ENCODE data around the gene MLC1. TPM values are rescaled to one million over a fixed set of nuclear protein-coding genes. Genes with fewer than 3 reads are reported as not detected.
A peak's percentile ranks its signal among the peaks of the same experiment; 100 is the strongest.

MLC1 gene
- total RNA-seq, 1 donor from 2014 or later = not detected

GRCh38 chr22:50030297-50031188 is 54.7 kb downstream of the MLC1 start:
- DNase-seq (ENCODE audit: low read depth) = no peak
- peak; percentile 79 for TF ChIP-seq CTCF (conservative IDR thresholded peaks at IDR 0.05; ENCODE audit: low read depth, low read length)

GRCh38 chr22:50027639-50028537 is 57.3 kb downstream of the MLC1 start:
- DNase-seq (ENCODE audit: low read depth) = no peak

More at GRCh38 chr22:50030297-50031188, 54.7 kb downstream of the MLC1 start:
- H3K4me3 ChIP-seq (ENCODE audit: low read depth, low read length) = no peak overlapping the region

GRCh38 chr22:50025993-50026392 is 59.2 kb downstream of the MLC1 start:
- DNase-seq (ENCODE audit: low read depth) = no peak
- no peak for TF ChIP-seq CTCF (conservative IDR thresholded peaks at IDR 0.05; ENCODE audit: low read depth, low read length)
- no peak overlapping the region for H3K4me3 ChIP-seq (ENCODE audit: low read depth, low read length)

More at GRCh38 chr22:50027639-50028537, 57.3 kb downstream of the MLC1 start:
- no peak for TF ChIP-seq CTCF (conservative IDR thresholded peaks at IDR 0.05; ENCODE audit: low read depth, low read length)
- H3K4me3 ChIP-seq (ENCODE audit: low read depth, low read length) = no peak overlapping the region

- no peak for DNase-seq (ENCODE audit: low read depth)
- no peak for TF ChIP-seq CTCF (conservative IDR thresholded peaks at IDR 0.05; ENCODE audit: low read depth, low read length)
- H3K4me3 ChIP-seq (ENCODE audit: low read depth, low read length) = no peak overlapping the region
Observed at GRCh38 chr22:50022171-50022819, 62.9 kb downstream of the MLC1 start.

GRCh38 chr22:50020606-50021005 is 64.6 kb downstream of the MLC1 start:
- H3K4me3 ChIP-seq (ENCODE audit: low read depth, low read length) = no peak overlapping the region
- TF ChIP-seq CTCF (conservative IDR thresholded peaks at IDR 0.05; ENCODE audit: low read depth, low read length) = no peak
- DNase-seq (ENCODE audit: low read depth) = no peak

GRCh38 chr22:50019316-50019715 is 65.9 kb downstream of the MLC1 start:
- H3K4me3 ChIP-seq (ENCODE audit: low read depth, low read length) = no peak overlapping the region
- no peak for TF ChIP-seq CTCF (conservative IDR thresholded peaks at IDR 0.05; ENCODE audit: low read depth, low read length)
- no peak for DNase-seq (ENCODE audit: low read depth)
